Measurements from ENCODE around the gene ABHD6. TPM values are rescaled to one million over a fixed set of nuclear protein-coding genes. Genes with fewer than 3 reads are reported as not detected.
A peak's percentile ranks its signal among the peaks of the same experiment; 100 is the strongest.

The ABHD6 gene
- total RNA-seq = 5.1 and 5.9 TPM in 2 replicates

GRCh38 chr3:58237238-58237940, at the start of gene ABHD6:
Gene ABHD6 (plus strand): TSS chr3:58237792. CDS start chr3:58256587, 18,795 bp downstream.
- H3K36me3 ChIP-seq (ENCODE audit: insufficient read depth, low read length) = no peaks in the 10 kb centered on the region
- peak within 1 kb of the TSS; percentile 95 for H3K4me2 ChIP-seq (ENCODE audit: insufficient read depth, low read length)
- H3K79me2 ChIP-seq (ENCODE audit: insufficient read depth, low read length) = peaks cover 15% of the 10 kb centered on the region
- peaks cover 6% of the 10 kb centered on the region for H3K27me3 ChIP-seq (ENCODE audit: insufficient read depth, low read length)
- peak within 1 kb of the TSS; percentile 82 for H3K4me3 ChIP-seq (ENCODE audit: insufficient read depth, low read length)
- peak within 1 kb of the TSS; percentile 94 for H2AFZ ChIP-seq (ENCODE audit: low read length)
- no peak for TF ChIP-seq CTCF (IDR thresholded peaks at IDR 0.05; ENCODE audit: extremely low read depth, low read depth, low read length)
- peaks cover 6% of the 10 kb centered on the region for H3K4me1 ChIP-seq (ENCODE audit: insufficient read depth, low read length)
- DNase-seq (ENCODE audit: insufficient read length, low spot score, missing footprints) = peak; percentile 96
- peaks cover 7% of the 10 kb centered on the region for H4K20me1 ChIP-seq (ENCODE audit: insufficient read depth, low read length)
- no peaks in the 10 kb centered on the region for H3K9me3 ChIP-seq (ENCODE audit: low read depth, low read length)
- no peak within 1 kb of the TSS for H3K27ac ChIP-seq (ENCODE audit: low read depth, low read length)

- no peak for TF ChIP-seq CTCF (IDR thresholded peaks at IDR 0.05; ENCODE audit: extremely low read depth, low read depth, low read length)
- Histone ChIP-seq H3K4me1 (ENCODE audit: insufficient read depth, low read length) (no peaks in the 10 kb centered on the region), H3K9me3 (ENCODE audit: low read depth, low read length) (no peaks in the 10 kb centered on the region), H3K27ac (ENCODE audit: low read depth, low read length) (no peak overlapping the region), H4K20me1 (ENCODE audit: insufficient read depth, low read length) (no peaks in the 10 kb centered on the region), H3K36me3 (ENCODE audit: insufficient read depth, low read length) (no peaks in the 10 kb centered on the region), H2AFZ (ENCODE audit: low read length) (no peak overlapping the region), H3K4me2 (ENCODE audit: insufficient read depth, low read length) (no peak overlapping the region), H3K79me2 (ENCODE audit: insufficient read depth, low read length) (no peaks in the 10 kb centered on the region), H3K4me3 (ENCODE audit: insufficient read depth, low read length) (no peak overlapping the region), H3K27me3 (ENCODE audit: insufficient read depth, low read length) (peaks cover 3% of the 10 kb centered on the region)
- DNase-seq (ENCODE audit: insufficient read length, low spot score, missing footprints) = no peak
Measured at GRCh38 chr3:58188173-58188564, 49.4 kb upstream of the ABHD6 start.

- Histone ChIP-seq H3K36me3 (ENCODE audit: insufficient read depth, low read length) (no peaks in the 10 kb centered on the region), H3K4me1 (ENCODE audit: insufficient read depth, low read length) (no peaks in the 10 kb centered on the region), H3K4me3 (ENCODE audit: insufficient read depth, low read length) (no peak overlapping the region), H3K27me3 (ENCODE audit: insufficient read depth, low read length) (no peaks in the 10 kb centered on the region), H4K20me1 (ENCODE audit: insufficient read depth, low read length) (no peaks in the 10 kb centered on the region), H3K9me3 (ENCODE audit: low read depth, low read length) (no peaks in the 10 kb centered on the region), H3K4me2 (ENCODE audit: insufficient read depth, low read length) (no peak overlapping the region), H3K79me2 (ENCODE audit: insufficient read depth, low read length) (no peaks in the 10 kb centered on the region), H3K27ac (ENCODE audit: low read depth, low read length) (no peak overlapping the region), H2AFZ (ENCODE audit: low read length) (no peak overlapping the region)
- TF ChIP-seq CTCF (IDR thresholded peaks at IDR 0.05; ENCODE audit: extremely low read depth, low read depth, low read length) = no peak
- DNase-seq (ENCODE audit: insufficient read length, low spot score, missing footprints) = peak; percentile 8
Measured at GRCh38 chr3:58188921-58189451, 48.6 kb upstream of the ABHD6 start.

GRCh38 chr3:58189691-58190090, 47.9 kb upstream of the ABHD6 start:
- H3K4me3 ChIP-seq (ENCODE audit: insufficient read depth, low read length) = no peak overlapping the region

More at GRCh38 chr3:58189691-58190090, 47.9 kb upstream of the ABHD6 start:
- H3K27ac ChIP-seq (ENCODE audit: low read depth, low read length) = no peak overlapping the region
- no peaks in the 10 kb centered on the region for H3K27me3 ChIP-seq (ENCODE audit: insufficient read depth, low read length)
- DNase-seq (ENCODE audit: insufficient read length, low spot score, missing footprints) = no peak
- H3K4me1 ChIP-seq (ENCODE audit: insufficient read depth, low read length) = no peaks in the 10 kb centered on the region
- no peak overlapping the region for H3K4me2 ChIP-seq (ENCODE audit: insufficient read depth, low read length)
- no peak overlapping the region for H2AFZ ChIP-seq (ENCODE audit: low read length)
- TF ChIP-seq CTCF (IDR thresholded peaks at IDR 0.05; ENCODE audit: extremely low read depth, low read depth, low read length) = no peak
- H3K36me3 ChIP-seq (ENCODE audit: insufficient read depth, low read length) = no peaks in the 10 kb centered on the region
- H3K9me3 ChIP-seq (ENCODE audit: low read depth, low read length) = no peaks in the 10 kb centered on the region
- no peaks in the 10 kb centered on the region for H4K20me1 ChIP-seq (ENCODE audit: insufficient read depth, low read length)
- H3K79me2 ChIP-seq (ENCODE audit: insufficient read depth, low read length) = no peaks in the 10 kb centered on the region
